OCI-LY3 (cell line): ENCODE measurements around the gene FOCAD.

ENCODE experiments used
- H2AFZ ChIP-seq: fragments of 200-600, 300-600 bp; shearing (Covaris generic); 2 replicates; pipeline ENCODE4 v1.6.0; 2014; ENCODE audit warnings: antibody characterized with exemption, low read depth, low read length
- H3K27ac ChIP-seq: fragments of 200-600, 300-600 bp; sonication (generic); 2 replicates; pipeline ENCODE4 v1.5.1; 2014; ENCODE audit warnings: mild to moderate bottlenecking, low read length, moderate library complexity, mixed read lengths
- H3K27me3 ChIP-seq: fragments of 200-600, 300-600 bp; sonication (generic); 2 replicates; pipeline ENCODE4 v1.6.1; 2014; ENCODE audit warnings: low read depth, low read length, mixed read lengths
- H3K36me3 ChIP-seq: fragments of 200-600, 300-600 bp; sonication (generic); replicated peaks from 2 replicates; pipeline ENCODE3; 2014; ENCODE audit warnings: low read depth, low read length, mixed read lengths
- H3K4me1 ChIP-seq: fragments of 300-600, 200-600 bp; sonication (generic); 2 replicates; pipeline ENCODE4 v1.6.1; 2014; ENCODE audit warnings: low read length, mixed read lengths
- H3K4me2 ChIP-seq: fragments of 200-600, 300-600 bp; sonication (generic); 2 replicates; pipeline ENCODE4 v1.6.1; 2014; ENCODE audit warnings: low read length, mixed read lengths
- H3K4me3 ChIP-seq: fragments of 300-600, 200-600 bp; sonication (generic); 2 replicates; pipeline ENCODE4 v1.5.1; 2014; ENCODE audit warnings: antibody characterized with exemption, mild to moderate bottlenecking, low read length, moderate library complexity
- H3K79me2 ChIP-seq: fragments of 300-600, 200-600 bp; shearing (Covaris generic); 2 replicates; pipeline ENCODE4 v1.6.1; 2014; ENCODE audit warnings: mild to moderate bottlenecking, low read length, mixed read lengths
- H3K9ac ChIP-seq: fragments of 300-600, 200-600 bp; shearing (Covaris generic); 2 replicates; pipeline ENCODE4 v1.6.0; 2014; ENCODE audit warnings: mild to moderate bottlenecking, low read length, moderate library complexity
- H3K9me3 ChIP-seq: fragments of 200-600, 300-600 bp; shearing (Covaris generic); 2 replicates; pipeline ENCODE4 v1.6.1; 2014; ENCODE audit warnings: low read length, mixed read lengths; ENCODE audit not compliant: insufficient read depth
- H4K20me1 ChIP-seq: fragments of 200-600, 300-600 bp; sonication (generic); 2 replicates; pipeline ENCODE4 v1.6.1; 2016; ENCODE audit warnings: low read length, mixed read lengths; ENCODE audit not compliant: insufficient read depth
- CTCF ChIP-seq: fragments of 200-600, 300-600 bp; sonication (generic); IDR thresholded peaks from 2 replicates; pipeline ENCODE4 v1.5.1; 2014; ENCODE audit warnings: antibody characterized with exemption, low read length, low read depth
- EZH2phosphoT487 ChIP-seq: fragments of 200-600 bp; shearing (Covaris generic); IDR thresholded peaks from 2 replicates; pipeline ENCODE4 v1.6.1; 2018; ENCODE audit warnings: antibody characterized with exemption, mixed run types, low read depth

The FOCAD gene

GRCh38 chr9:20831028-20831427 lies 147.0 kb downstream of the FOCAD start:
- H3K36me3 ChIP-seq, result no peaks in the 10 kb centered on the region
- TF ChIP-seq CTCF, result no peak
- no peak for TF ChIP-seq EZH2phosphoT487
- H2AFZ ChIP-seq, result no peak overlapping the region
- H3K4me1 ChIP-seq, result 0 out of 2 replicates have a peak, but pooled peaks cover 3% of the 10 kb centered on the region
- H4K20me1 ChIP-seq, result no peaks in the 10 kb centered on the region
- H3K79me2 ChIP-seq, result no peaks in the 10 kb centered on the region
- no peak overlapping the region for H3K9ac ChIP-seq
- no peak overlapping the region for H3K4me3 ChIP-seq
- H3K9me3 ChIP-seq, result no peaks in the 10 kb centered on the region
- no peak overlapping the region for H3K27ac ChIP-seq
- no peaks in the 10 kb centered on the region for H3K27me3 ChIP-seq
- H3K4me2 ChIP-seq, result no peak overlapping the region

- Histone ChIP-seq H3K27me3 (no peaks in the 10 kb centered on the region), H3K27ac (no peak overlapping the region), H3K4me2 (no peak overlapping the region), H4K20me1 (no peaks in the 10 kb centered on the region), H3K79me2 (no peaks in the 10 kb centered on the region), H3K9ac (no peak overlapping the region), H3K4me1 (0 out of 2 replicates have a peak, but pooled peaks cover 3% of the 10 kb centered on the region), H2AFZ (no peak overlapping the region), H3K36me3 (no peaks in the 10 kb centered on the region), H3K4me3 (no peak overlapping the region), H3K9me3 (no peaks in the 10 kb centered on the region)
- TF ChIP-seq CTCF, result no peak
- no peak for TF ChIP-seq EZH2phosphoT487
Measured at GRCh38 chr9:20832775-20833174, 148.7 kb downstream of the FOCAD start.

GRCh38 chr9:20835377-20836286 lies 151.6 kb downstream of the FOCAD start:
- Histone ChIP-seq H3K9me3 (no peaks in the 10 kb centered on the region), H3K9ac (no peak overlapping the region), H3K79me2 (no peaks in the 10 kb centered on the region), H3K27ac (no peak overlapping the region), H3K4me1 (0 out of 2 replicates have a peak, but pooled peaks cover 3% of the 10 kb centered on the region), H4K20me1 (no peaks in the 10 kb centered on the region), H2AFZ (no peak overlapping the region), H3K4me2 (no peak overlapping the region), H3K36me3 (no peaks in the 10 kb centered on the region), H3K27me3 (no peaks in the 10 kb centered on the region), H3K4me3 (no peak overlapping the region)
- TF ChIP-seq CTCF (no peak), EZH2phosphoT487 (no peak)

- H3K9ac ChIP-seq, result no peak overlapping the region
- 0 out of 2 replicates have a peak, but pooled peaks cover 3% of the 10 kb centered on the region for H3K4me1 ChIP-seq
- no peaks in the 10 kb centered on the region for H3K9me3 ChIP-seq
- no peaks in the 10 kb centered on the region for H3K79me2 ChIP-seq
- no peak overlapping the region for H3K4me3 ChIP-seq
- H2AFZ ChIP-seq, result no peak overlapping the region
- H3K27ac ChIP-seq, result no peak overlapping the region
- no peak overlapping the region for H3K4me2 ChIP-seq
- no peak for TF ChIP-seq CTCF
- TF ChIP-seq EZH2phosphoT487, result no peak
- no peaks in the 10 kb centered on the region for H4K20me1 ChIP-seq
- H3K27me3 ChIP-seq, result no peaks in the 10 kb centered on the region
- no peaks in the 10 kb centered on the region for H3K36me3 ChIP-seq
Measured at GRCh38 chr9:20837166-20837565, 153.1 kb downstream of the FOCAD start.
